NCI-H2029 (cell line): Measurements from ENCODE around the gene ARID1B.

Source experiments
- DNase-seq: peaks from one replicate; lab custom pipeline; 2025; lab: John Stamatoyannopoulos, UW

Gene ARID1B

DNA sequence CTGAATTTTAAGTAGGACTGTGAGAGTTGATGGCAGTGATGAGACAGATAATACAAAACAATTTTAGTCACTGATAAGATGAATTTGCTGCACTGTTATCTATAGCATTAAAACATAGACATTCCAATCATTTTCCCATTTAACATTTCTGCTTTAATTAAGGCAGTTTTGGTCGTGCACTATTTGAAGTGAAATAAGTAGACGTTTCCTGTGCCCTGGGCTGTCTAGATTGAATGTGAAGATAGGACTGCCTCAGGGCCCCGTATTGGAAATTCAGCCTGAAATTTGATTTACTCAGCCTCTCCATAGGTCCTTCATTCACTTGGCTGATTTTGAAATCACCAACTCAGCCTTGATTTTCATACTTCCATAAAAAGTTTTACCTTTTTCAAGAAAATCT is 48.3 kb downstream of the ARID1B start:
- no peak for DNase-seq

DNA sequence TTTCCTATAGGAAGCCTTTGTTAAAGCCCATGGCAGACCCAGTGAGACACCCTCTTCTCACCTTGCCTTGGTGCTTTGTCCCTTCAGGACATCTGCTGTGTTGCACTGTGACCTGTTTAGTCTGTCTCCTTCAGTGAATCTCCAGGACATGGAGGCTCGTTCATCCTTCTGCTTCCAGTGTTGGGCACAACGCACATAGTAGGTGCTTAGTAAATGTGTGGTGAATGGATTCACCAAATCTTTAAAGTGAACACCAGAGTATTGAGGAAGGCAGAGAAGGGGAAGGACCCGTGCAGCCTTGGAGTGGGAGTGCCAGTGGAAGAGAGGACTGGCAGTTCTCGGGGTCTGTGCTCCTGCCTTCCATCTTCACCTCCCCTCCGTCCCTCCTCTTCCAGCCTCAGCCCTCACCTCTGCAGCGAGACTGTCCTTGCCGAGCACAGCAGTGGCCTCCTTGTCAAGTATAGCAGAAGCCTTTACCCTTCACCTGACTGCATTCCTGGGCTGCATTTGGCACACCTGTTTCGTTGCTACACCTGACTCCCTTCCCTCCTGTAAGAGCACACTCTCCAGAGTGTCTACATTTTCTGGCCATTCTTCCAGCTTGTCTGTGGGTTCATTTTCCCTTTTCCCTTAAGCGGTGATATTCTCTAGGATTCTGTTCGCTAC is 49.2 kb downstream of the ARID1B start:
- DNase-seq, result no peak

DNA sequence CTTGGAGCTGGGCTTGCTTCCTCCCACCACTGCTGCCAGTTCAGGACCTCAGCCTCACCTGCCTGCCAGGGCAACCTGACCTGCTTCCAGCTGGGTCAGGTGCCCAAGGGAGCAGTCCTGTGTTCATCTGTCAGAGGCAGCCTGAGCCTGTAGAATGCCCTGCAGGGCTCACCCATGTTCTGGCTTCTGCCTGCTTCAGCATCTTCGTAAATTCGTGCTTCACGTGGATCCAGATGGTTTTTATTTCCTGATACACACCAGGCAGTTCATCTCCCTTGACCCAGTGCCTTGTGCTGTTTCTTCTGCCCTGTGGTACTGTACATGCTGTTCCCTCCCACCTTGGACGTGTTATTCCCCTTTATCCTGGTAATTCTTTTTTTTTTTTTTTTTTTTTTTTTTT is 50.2 kb downstream of the ARID1B start:
- no peak for DNase-seq

DNA sequence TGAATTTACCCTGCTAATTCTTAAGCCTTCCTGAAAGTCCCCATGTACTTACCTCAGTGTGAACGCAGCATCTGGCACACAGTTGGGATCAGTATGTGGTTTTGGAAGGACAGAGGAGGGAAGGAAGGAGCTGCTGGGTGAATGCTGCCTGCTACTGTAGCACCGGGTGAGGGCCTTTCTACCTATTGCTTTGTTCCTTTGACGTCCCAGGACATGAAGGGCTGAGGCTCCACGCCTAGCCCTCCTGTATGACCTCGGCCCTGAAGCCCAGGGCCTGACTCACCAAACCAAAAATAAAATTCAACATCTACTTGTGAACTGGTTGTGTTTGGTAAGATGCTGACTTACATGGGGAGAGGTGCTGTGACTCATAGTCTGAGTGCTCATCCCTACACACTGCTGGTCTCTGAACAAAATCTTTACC is 51.1 kb downstream of the ARID1B start:
- no peak for DNase-seq

DNA sequence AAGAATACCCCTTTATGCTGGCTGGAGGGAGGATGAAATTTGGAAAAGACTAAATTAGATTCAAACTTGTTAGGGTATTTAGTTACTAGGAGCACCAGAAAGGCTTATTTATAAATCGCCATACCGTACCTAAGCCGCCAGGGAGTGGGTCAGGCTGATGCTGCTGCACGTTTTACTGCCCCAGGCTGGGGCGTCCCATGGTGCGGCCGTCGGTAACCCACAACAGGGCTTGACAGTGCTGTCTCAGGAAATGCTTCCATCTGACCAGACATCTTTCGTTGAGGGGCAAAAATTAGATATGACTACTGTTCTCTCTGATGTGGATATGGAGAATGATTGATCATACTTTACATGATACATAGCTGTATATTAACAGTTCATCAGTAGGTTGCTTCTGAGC is 52.9 kb downstream of the ARID1B start:
- no peak for DNase-seq

DNA sequence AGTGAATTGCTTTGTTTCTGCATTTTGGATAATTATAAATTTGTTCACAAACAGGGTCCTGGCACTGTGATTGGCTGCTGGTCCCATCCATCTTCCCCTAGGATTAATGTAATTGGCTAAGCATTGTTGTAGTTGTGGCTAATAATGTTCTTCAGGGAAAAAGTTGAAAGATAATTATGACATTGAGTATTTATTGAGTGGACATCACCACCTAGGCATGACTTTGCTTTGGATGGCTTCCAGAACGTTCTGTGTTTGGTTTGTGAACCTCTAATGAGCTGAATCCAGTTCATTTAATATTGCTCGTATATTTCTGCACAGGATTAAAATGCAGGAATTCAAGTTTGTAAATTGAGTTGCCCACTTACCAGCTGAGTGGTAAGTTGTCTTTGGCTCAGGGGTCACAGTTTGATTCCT is 55.1 kb downstream of the ARID1B start:
- DNase-seq, result peak; percentile 90

DNA sequence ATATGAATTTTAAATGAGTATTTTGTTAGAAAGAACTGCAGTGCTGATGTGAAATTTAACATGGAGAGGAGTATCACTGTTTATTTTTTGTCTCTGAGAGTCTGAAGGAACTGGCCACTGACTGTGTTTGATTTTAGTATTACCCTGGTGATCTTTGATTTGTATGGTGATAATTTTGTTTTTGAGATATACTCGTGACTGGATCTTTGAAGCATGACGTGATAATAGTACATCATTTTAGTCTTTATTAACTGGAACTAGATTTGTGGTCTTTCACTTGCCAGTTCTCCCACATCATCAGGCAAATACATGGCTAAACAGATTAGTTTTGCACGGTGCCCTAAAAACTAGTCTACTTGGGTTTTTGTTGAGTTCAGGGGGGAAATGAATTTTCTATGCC is 55.5 kb downstream of the ARID1B start:
- no peak for DNase-seq

DNA sequence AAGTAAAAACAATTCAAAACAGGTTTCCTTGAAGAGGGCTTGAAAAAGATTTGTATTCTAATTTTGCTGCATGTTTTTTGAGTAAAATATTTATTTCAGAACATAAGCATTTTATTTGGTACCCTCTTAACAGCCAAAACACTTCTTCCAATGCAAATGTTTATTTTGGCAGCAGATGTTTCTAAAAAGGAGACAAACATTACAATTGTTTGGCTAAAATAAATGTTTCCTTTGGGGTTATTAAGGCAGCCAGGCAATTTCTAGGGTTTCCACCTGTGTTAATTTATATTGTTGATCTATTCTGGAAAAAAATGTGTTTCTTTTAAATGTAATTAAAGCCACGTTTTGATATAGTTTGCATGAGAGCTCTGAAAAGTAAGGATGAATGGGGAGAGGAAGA is 56.6 kb downstream of the ARID1B start:
- peak; percentile 40 for DNase-seq

DNA sequence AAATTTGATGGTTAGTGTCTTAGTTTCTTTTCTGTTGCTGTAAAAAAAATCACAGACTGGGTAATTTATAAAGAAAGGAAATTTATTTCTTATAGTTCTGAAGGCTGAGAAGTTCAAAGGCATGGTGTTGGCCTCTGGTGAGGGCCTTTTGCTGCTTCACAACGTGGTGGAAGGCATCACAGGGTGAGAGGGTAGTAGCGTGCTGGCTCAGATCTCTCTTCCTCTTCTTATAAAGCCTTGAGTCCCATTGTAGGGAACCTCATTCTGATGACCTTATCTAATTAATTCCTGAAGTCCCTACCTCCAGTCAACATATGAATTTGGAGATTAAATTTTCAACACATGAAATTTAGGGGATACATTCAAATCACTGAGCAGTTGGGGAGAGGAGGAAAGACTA is 62.0 kb downstream of the ARID1B start:
- no peak for DNase-seq

DNA sequence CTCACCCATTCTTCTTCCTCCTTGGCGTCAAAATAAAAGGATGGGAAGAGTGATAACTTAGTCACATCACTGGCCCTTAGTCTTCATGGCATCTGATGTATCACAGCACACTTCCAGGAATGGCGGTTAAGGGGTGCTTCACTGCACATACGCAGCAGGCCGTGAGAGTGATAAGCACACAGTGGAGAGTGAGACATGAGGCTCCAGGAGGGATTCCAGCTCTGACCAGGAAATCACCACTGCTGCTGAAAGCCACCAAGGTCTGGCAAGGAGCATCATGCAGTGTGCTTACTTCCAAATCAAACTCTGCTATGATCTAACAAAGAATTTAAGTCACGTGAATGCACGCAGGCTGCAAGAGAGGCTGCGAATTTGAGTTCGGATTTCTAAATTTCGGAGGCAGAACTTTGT is 62.4 kb downstream of the ARID1B start:
- no peak for DNase-seq

DNA sequence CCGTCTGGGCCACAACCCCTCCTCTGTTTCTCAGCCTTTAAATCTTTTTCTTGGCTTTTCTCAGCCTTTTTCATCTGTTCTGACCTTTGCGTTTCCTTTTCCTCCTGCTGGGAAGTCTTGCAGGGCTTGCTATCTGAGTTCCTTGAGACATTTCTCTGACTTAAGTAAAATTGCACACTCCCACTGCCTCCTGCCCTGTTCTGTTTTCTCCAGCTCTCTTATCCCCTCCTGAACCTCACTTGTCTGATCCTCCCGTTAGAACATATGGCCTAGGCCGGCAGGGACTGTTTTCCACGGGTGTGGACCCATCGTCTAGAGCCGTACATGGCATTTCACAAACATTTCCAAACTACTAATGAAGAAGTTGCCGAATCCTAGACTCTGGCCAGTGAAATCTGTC is 63.0 kb downstream of the ARID1B start:
- DNase-seq, result no peak

DNA sequence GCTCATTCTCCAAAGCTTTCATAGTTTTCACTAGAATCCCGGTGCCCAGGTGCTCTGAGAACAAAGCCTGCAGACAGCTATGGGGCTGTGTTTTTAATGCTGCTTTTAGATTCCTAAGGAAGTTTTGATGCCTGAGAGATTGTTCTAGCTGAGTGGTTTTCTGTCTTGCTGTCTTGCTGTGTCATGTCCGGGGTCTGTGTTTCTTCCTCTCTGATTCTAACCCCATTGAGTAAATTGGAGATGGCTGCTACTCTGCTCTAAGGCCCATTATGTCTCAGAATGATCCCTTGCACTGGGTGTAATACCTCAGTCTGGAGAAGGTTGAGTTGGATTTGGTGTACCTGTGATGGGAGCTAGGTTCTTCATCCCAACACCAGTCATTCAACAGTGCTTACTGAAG is 63.4 kb downstream of the ARID1B start:
- no peak for DNase-seq

DNA sequence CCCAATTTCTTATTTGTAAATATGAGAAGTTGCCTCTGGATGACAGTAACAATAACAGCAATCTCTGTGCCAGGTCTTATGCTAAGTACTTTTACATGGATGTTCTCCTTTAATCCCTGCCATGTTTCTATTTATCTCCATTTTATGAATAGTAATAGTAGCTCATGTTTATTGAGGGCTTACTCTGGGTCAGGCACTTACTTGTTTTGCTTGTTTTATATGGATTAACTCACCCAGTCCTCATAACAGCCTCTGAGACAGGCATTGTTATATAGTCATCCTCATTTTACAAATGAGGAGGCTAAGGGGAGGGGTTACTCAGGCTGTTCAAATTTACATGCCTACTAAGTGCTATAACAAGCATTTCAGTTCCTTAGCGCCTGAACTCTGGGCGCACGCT is 64.3 kb downstream of the ARID1B start:
- DNase-seq, result no peak

DNA sequence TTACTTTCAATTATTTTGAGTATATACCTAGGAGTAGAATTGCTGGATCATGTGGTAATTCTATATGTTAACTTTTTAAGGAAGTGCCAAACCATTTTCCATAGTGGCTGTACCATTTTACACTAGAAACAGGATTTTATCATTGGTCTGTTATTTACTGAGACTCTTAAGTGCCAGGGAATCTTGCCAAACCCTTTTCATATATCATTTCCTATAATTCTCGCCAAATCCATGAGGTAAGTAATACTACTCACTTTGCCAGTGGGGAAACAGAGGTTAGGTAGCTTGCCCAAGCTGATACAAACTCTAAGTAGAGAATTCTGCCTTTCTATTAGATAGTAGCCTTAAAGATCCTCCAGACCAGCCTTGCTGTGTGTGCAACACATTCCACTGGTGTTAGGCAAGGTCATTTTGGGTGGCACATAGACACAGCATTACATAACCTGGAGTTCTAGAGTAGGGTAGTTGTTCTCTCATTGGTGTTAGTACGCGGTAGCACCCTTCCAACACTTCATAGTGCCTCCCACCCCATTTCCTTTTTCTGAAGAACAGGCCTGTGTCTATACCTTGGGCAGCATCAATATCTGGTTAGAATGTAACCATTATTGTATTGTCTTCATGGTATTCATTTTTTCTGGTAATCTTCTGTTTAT is 65.5 kb downstream of the ARID1B start:
- DNase-seq, result peak; percentile 21

DNA sequence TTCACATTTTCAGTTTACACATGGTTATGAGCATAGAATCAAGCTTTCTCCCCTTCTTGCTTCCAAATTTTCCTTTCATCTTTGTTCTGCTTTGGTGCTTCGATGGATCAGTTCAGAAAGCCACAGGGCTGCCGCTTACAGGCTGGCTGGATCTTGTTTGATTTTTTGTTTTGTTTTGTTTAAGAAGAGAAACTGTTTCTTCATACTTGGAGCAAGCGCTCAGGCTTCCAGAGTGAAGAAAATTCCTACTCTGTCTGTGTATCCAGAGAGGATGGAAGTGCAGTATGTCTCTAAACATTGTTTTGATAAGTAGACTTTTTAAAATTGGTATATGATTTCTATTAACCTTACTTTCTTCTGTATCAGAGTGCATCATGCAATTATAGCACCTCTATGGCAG is 66.9 kb downstream of the ARID1B start:
- no peak for DNase-seq

DNA sequence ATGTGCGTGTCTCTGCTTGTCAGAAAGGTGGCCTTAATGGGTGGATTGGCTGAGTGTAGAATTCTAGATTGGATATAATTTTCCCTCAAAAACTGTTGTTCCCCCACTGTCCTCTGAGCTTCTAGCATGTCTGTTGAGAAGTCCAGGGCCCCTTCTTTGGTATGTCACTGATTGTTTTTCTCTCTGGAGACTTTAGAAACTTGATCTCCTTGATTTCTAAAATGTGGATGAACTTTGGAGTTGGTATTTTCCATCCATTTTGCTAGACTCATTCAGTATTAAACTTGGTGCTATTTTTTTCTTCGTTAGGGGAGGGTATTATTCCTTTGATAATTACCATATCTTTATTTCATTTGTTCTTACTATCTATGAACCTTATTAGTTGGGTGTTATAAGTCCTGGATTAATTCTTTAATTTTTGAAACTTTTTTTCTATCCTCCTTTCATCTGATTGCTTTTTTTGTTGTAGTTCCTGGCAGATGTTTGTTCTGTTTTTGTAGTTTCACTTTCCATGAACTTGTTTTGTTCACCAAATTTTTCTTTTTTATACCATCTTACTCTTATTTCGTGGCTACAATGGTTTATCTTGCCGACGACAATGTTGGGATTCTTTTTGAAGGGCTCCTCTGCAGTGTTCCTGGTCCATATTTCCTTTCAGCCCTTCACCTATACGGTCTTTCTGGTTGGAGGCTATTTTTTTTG is 68.4 kb downstream of the ARID1B start:
- DNase-seq, result no peak

DNA sequence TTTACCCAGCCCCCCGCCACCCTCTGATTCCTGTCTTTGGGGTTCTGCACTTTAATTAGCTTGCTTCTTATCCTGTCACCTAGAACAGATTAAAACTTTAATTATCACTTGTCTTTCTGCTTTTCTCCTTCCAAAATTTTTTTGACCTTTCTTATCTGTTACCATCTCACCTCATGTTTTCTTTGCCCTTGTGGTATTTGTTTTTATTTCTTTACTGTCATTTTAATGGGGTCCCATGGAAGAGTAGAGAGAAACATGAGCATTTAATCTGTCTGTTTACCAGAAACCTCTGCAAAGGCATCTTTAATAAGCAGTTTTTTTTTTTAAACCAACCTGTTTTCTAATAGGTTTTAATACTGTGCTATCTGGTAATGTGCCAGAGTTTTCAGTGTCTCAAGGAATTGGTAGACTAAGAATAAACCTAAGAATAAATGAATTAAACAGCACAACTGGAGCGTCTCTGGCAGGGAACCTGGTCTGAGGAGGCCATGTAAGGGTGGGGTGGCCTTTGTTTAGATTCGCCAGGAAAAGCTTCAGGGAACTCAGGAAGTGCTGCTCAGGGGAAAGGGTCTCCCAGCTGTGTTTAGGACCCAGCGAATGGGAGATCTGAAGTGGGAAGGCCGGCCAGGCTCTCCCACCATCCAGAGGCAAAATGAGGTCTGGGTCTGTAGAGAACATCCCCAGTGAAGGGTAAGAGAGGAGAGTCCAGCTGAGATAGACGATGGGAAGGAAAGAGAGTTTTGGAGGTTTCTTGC is 69.8 kb downstream of the ARID1B start:
- DNase-seq, result no peak

DNA sequence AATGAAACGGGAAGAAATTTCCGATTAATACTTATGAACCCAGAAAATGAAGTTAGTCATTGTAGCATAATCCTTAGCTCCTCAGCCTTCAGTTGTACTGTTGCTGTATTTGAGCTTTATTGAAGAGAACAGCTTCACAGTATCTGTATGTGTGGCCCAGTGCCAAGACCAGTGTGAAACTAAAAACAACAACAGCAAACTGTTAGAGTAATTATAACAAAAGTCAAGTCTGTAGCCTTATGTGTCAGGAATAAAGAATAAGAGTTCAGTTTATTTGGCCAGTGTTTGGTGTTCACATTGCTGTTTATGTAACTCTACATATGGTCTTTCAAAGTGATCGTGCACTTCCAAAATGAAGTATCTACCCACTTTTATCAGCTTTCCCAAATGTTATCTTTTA is 70.9 kb downstream of the ARID1B start:
- no peak for DNase-seq

DNA sequence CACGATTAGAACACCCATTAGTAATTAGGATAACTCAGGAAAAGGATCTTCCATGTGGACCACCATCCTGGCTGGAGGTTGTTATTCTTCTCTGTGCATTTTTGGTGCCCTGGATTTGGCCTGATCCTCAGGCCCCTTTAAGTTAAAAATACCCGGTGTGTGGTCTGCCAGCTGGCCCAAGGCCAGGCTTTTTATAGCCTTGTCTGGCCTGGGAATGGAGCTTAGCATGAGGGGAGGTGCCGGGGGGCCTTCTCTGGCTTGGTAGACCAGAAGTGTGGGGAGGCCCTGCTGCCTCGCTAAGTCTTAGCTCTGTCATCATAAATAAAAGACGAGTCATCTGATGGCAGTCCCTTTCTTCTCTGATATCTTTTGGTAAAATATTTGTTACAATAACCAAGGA is 71.4 kb downstream of the ARID1B start:
- peak; percentile 18 for DNase-seq

DNA sequence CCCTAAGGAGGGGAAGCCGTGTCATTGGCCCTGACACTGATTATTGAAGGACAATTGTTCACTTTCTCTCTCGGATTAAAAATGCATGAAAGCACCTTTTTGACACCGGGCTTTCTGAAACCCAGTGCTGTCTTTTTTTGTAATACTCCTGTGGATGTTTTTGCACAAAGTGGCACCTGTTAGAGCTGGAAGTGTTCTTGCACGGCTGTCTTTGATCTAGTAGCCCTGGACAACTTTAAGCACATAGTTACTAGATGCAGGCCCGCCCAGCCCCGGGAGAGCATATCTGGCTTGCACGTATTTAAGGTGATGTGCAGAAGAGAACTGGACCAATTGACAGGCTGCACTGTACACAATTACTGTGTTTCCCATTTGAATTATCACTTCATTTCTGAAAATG is 72.6 kb downstream of the ARID1B start:
- DNase-seq, result no peak

DNA sequence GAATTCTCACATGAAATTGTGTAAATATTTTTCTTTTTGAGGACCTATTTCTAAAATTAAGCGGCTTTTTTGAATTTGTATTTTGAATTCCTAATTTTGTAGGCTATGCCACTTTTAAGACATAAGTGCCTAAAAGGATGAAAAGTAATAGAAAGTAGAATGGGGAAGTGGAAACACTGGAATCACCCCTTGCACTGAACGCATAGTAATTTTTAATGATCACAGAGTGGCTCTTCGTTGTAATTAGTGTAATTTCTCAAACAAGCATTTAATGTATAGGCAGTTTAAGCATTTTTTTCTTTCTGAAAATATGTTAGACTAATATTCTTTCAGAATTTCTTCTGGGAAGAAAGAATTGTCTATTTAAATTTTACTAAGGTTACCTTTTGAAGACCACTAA is 73.2 kb downstream of the ARID1B start:
- DNase-seq, result no peak

DNA sequence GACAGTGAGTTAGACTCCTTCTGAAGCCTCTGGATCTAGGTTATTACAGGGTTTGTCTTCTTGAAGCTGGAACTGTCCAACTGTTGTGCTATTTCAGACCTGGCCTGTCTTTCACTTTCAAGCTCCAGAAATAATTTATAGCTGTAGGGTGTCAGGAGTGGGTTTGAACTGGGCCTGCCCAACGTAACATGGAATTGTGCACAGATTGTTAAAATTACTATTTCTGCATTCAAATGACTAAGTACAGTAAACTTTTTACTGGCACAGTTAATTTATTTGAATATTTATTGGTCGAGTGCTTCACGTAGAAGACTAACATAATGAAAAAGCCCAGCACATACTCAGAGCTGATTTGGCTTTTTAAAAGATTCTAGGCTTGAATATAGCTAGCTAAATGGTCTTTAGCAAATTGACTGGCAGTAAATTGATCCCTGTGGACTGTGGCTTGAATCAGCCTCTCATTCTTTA is 74.3 kb downstream of the ARID1B start:
- no peak for DNase-seq
